ENCODE data around the gene ERN1. TPM values are rescaled to one million over a fixed set of nuclear protein-coding genes. Genes with fewer than 3 reads are reported as not detected.

The ERN1 gene
- total RNA-seq, 4 donors from 2014 or later = 14.6 to 54.4 (median 30.4) TPM

GRCh38 chr17:64092113-64092512, 37.8 kb downstream of the ERN1 start:
- TF ChIP-seq CTCF (IDR thresholded peaks at IDR 0.05) = no peak
- DNase-seq (ENCODE audit: low spot score) (no peak), ATAC-seq (ENCODE audit: low FRiP score) (no peak)

DNA sequence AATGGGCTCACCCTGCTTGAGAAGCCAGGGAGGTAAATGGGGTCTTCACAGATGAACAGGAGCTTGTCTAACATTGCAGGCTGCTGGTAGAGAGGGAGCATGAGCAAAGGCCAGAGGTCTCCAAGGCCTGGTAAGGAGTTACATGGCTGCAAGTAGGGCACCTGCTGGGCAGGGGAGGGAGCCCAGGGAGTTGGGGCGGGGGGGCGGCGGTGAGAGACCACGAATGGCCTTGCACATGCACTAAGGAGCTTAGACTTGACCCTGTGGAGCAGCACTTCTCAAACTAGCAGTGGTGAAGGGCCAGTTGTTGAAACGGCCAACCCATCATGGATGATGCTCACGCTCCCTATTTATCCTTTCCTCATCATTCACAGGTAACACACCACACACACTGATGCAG, 38.4 kb downstream of the ERN1 start:
- ATAC-seq (ENCODE audit: low FRiP score) = no peak

GRCh38 chr17:64091116-64091515, 38.8 kb downstream of the ERN1 start:
- no peak for TF ChIP-seq CTCF (IDR thresholded peaks at IDR 0.05)
- DNase-seq (ENCODE audit: low spot score) (no peak), ATAC-seq (ENCODE audit: low FRiP score) (no peak)

More for the DNA sequence above, 38.4 kb downstream of the ERN1 start:
- no peak for TF ChIP-seq CTCF (IDR thresholded peaks at IDR 0.05)
- no peak for DNase-seq (ENCODE audit: low spot score)

DNA sequence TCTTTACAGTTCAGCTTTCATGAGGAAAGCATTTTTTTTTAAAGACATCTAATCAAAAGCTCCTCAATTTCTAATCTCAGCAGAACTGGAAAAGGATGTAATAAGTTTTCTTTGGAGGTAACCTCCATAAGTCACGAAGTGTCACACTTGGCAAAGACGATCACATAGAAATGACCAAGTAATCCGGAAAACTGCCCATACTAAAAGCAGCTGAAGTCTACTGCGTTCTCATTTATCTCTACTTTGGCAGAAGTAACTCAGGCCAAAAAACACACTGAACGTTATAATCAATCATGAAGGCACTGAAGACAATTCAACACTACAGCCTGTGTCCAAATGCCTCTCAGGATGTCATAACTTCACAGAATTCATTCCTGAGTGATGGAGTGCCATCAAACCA, 39.8 kb downstream of the ERN1 start:
- ATAC-seq (ENCODE audit: low FRiP score) (no peak), DNase-seq (ENCODE audit: low spot score) (no peak)
- no peak for TF ChIP-seq CTCF (IDR thresholded peaks at IDR 0.05)

GRCh38 chr17:64087252-64088005, 42.5 kb downstream of the ERN1 start:
- TF ChIP-seq CTCF (IDR thresholded peaks at IDR 0.05) = no peak
- DNase-seq (ENCODE audit: low spot score) (no peak), ATAC-seq (ENCODE audit: low FRiP score) (no peak)

- DNase-seq (ENCODE audit: low spot score) = no peak
- ATAC-seq (ENCODE audit: low FRiP score) = no peak
- no peak for TF ChIP-seq CTCF (IDR thresholded peaks at IDR 0.05)
Measured at GRCh38 chr17:64085650-64086005, 44.3 kb downstream of the ERN1 start.

GRCh38 chr17:64084940-64085649, 44.8 kb downstream of the ERN1 start:
- no peak for ATAC-seq (ENCODE audit: low FRiP score)
- no peak for TF ChIP-seq CTCF (IDR thresholded peaks at IDR 0.05)
- no peak for DNase-seq (ENCODE audit: low spot score)

Measured in omental fat pad (tissue), 4 donors.